MM.1S (cell line): ENCODE data around the gene TSPOAP1.

ENCODE experiments used
- EZH2 ChIP-seq: fragments of 300-600 bp; sonication (generic); optimal IDR thresholded peaks from 2 replicates; pipeline ENCODE3; 2017; ENCODE audit warnings: low read depth, mild to moderate bottlenecking, antibody characterized with exemption, low read length, mixed read lengths
- EZH2phosphoT487 ChIP-seq: fragments of 300-600 bp; sonication (generic); IDR thresholded peaks from 2 replicates; pipeline ENCODE4 v1.6.1; 2018; ENCODE audit warnings: antibody characterized with exemption, low read length
- TF ChIP-seq, protein P1 (sequence below): fragments of 300-600 bp; sonication (generic); IDR thresholded peaks from 2 replicates; pipeline ENCODE4 v1.5.1; 2016; ENCODE audit warnings: antibody characterized with exemption, low read length, mixed read lengths

DNA sequence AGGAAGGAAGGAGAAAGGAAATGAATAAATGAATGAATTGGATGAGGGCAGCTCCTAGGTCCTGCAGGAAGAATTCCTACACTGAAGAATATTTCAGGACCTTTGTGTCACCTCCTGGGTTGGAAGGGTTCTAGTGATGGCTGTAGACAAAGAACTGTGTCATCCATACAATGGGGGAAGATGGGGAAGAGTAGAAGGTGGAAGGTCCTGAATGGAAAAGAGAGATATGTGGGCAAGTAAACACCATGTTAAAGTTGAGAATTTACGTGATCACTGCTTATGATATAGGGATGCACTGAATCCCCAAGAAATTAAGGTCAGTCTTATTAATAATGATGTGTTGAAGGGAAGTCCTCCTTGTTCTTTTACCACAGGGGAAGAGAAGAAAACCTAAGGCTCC is 27.6 kb upstream of the TSPOAP1 start:
- TF ChIP-seq, protein P1, sequence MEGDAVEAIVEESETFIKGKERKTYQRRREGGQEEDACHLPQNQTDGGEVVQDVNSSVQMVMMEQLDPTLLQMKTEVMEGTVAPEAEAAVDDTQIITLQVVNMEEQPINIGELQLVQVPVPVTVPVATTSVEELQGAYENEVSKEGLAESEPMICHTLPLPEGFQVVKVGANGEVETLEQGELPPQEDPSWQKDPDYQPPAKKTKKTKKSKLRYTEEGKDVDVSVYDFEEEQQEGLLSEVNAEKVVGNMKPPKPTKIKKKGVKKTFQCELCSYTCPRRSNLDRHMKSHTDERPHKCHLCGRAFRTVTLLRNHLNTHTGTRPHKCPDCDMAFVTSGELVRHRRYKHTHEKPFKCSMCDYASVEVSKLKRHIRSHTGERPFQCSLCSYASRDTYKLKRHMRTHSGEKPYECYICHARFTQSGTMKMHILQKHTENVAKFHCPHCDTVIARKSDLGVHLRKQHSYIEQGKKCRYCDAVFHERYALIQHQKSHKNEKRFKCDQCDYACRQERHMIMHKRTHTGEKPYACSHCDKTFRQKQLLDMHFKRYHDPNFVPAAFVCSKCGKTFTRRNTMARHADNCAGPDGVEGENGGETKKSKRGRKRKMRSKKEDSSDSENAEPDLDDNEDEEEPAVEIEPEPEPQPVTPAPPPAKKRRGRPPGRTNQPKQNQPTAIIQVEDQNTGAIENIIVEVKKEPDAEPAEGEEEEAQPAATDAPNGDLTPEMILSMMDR = no peak
- TF ChIP-seq EZH2 = no peak
- TF ChIP-seq EZH2phosphoT487 = no peak
